ENCODE results near the gene ERC2. TPM values are rescaled to one million over a fixed set of nuclear protein-coding genes. Genes with fewer than 3 reads are reported as not detected.

The ERC2 gene
- total and polyA plus RNA-seq, 2 donors (not counting 3 experiments of a cell fraction or from before 2014, with no cell fraction given), result 5.6 to 15.5 TPM

- no peak for FAIRE-seq
- dilution Hi-C loops (cut with MboI; ENCODE audit: extremely low pct_ligation_motif_present, low sequenced_read_pairs) (no loop called here), intact Hi-C loops (cut with micrococcal nuclease) (no loop called here)
- no peaks in the 10 kb centered on the region for H3K27me3 ChIP-seq (ENCODE audit: control insufficient read depth in 2 of 2, insufficient read depth in 2 of 2, low read length in 2 of 2)
- no peaks in the 10 kb centered on the region for H3K9me3 ChIP-seq (replicated peaks; ENCODE audit: control insufficient read depth, insufficient read depth, low read length)
- TF ChIP-seq, protein P1, sequence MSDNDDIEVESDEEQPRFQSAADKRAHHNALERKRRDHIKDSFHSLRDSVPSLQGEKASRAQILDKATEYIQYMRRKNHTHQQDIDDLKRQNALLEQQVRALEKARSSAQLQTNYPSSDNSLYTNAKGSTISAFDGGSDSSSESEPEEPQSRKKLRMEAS (IDR thresholded peaks at IDR 0.05; ENCODE audit: insufficient read depth, insufficient read length), result no peak
- TF ChIP-seq JUN (IDR thresholded peaks at IDR 0.05; ENCODE audit: borderline replicate concordance, insufficient read depth, insufficient read length, low read depth), result no peak
- TF ChIP-seq, protein P2, sequence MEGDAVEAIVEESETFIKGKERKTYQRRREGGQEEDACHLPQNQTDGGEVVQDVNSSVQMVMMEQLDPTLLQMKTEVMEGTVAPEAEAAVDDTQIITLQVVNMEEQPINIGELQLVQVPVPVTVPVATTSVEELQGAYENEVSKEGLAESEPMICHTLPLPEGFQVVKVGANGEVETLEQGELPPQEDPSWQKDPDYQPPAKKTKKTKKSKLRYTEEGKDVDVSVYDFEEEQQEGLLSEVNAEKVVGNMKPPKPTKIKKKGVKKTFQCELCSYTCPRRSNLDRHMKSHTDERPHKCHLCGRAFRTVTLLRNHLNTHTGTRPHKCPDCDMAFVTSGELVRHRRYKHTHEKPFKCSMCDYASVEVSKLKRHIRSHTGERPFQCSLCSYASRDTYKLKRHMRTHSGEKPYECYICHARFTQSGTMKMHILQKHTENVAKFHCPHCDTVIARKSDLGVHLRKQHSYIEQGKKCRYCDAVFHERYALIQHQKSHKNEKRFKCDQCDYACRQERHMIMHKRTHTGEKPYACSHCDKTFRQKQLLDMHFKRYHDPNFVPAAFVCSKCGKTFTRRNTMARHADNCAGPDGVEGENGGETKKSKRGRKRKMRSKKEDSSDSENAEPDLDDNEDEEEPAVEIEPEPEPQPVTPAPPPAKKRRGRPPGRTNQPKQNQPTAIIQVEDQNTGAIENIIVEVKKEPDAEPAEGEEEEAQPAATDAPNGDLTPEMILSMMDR (IDR thresholded peaks at IDR 0.05; ENCODE audit: extremely low read depth in 1 of 2, insufficient read depth in 1 of 2, low read depth in 1 of 2, low read length in 2 of 2), result no peak
- TF ChIP-seq FOS (IDR thresholded peaks at IDR 0.05; ENCODE audit: borderline replicate concordance, insufficient read depth, low read length), result no peak
- no peak for TF ChIP-seq GATA2 (IDR thresholded peaks at IDR 0.05; ENCODE audit: insufficient read depth, insufficient read length, low read depth, low read length)
- TF ChIP-seq EZH2 (IDR thresholded peaks at IDR 0.05; ENCODE audit: borderline replicate concordance, low read depth, low read length, severe bottlenecking), result no peak
- TF ChIP-seq MYC (IDR thresholded peaks at IDR 0.05; ENCODE audit: low read depth, low read length), result no peak
- TF ChIP-seq POLR2AphosphoS5 (IDR thresholded peaks at IDR 0.05; ENCODE audit: insufficient read depth, low read depth, low read length), result no peak
- no peak for TF ChIP-seq POLR2A (IDR thresholded peaks at IDR 0.05; ENCODE audit: low read depth, low read length)
- no peak for DNase-seq (ENCODE audit: low read depth, low spot score)
- no peak overlapping the region for H2AFZ ChIP-seq (ENCODE audit: low read depth, low read length)
- no peak overlapping the region for H3K9ac ChIP-seq (replicated peaks; ENCODE audit: extremely low read depth, insufficient read depth, low read length)
- no peak overlapping the region for H3K4me3 ChIP-seq (replicated peaks in 1 of 3; ENCODE audit: insufficient read depth in 1 of 3, low read depth in 1 of 3, low read length in 3 of 3)
- H3K4me2 ChIP-seq (ENCODE audit: insufficient read depth, low read length), result no peak overlapping the region
- ChIA-PET CTCF (no interaction called here), POLR2A (no interaction called here)
- no peaks in the 10 kb centered on the region for H3K9me1 ChIP-seq (replicated peaks; ENCODE audit: control insufficient read depth, extremely low read depth, insufficient read depth, low read length)
- no peaks in the 10 kb centered on the region for H4K20me1 ChIP-seq (replicated peaks; ENCODE audit: control insufficient read depth, extremely low read depth, insufficient read depth, low read length)
- BruUV-seq (replicated peaks), result no TSS peak
- H3K79me2 ChIP-seq (ENCODE audit: control insufficient read depth, insufficient read depth, low read length), result no peaks in the 10 kb centered on the region
- H3K4me1 ChIP-seq (ENCODE audit: control insufficient read depth, extremely low read depth, insufficient read depth, low read length), result no peaks in the 10 kb centered on the region
- no peaks in the 10 kb centered on the region for H3K36me3 ChIP-seq (ENCODE audit: control insufficient read depth in 2 of 2, extremely low read depth in 1 of 2, insufficient read depth in 2 of 2, low read length in 2 of 2)
- H3K27ac ChIP-seq (ENCODE audit: insufficient read depth, low read depth, low read length), result no peak overlapping the region
Measured at GRCh38 chr3:56005196-56005805, 463.0 kb downstream of the ERC2 start.
